H9 (cell line): ENCODE measurements around the gene RRP36. TPM values are rescaled to one million over a fixed set of nuclear protein-coding genes. Genes with fewer than 3 reads are reported as not detected.

ENCODE experiments used
- DNase-seq: peaks from one replicate; pipeline ENCODE4 v3.0.0-alpha.2; 2017
- H2AFZ ChIP-seq: one replicate; pipeline ENCODE4 v1.6.1; 2013; ENCODE audit warnings: mild to moderate bottlenecking, low read length, control low read depth, moderate library complexity
- H2AK5ac ChIP-seq: 2 replicates; pipeline ENCODE4 v1.6.1; 2013; ENCODE audit warnings: low read length, control low read depth, mixed read lengths; ENCODE audit not compliant: insufficient read length
- H2BK120ac ChIP-seq: one replicate; pipeline ENCODE4 v1.6.1; 2013; ENCODE audit warnings: low read depth, mild to moderate bottlenecking, low read length, control low read depth, inconsistent platforms; ENCODE audit not compliant: poor library complexity, severe bottlenecking
- H2BK12ac ChIP-seq: 2 replicates; pipeline ENCODE4 v1.6.1; 2013; ENCODE audit warnings: low read length, control low read depth, mixed read lengths, low read depth; ENCODE audit not compliant: insufficient read length
- H2BK15ac ChIP-seq: 2 replicates; pipeline ENCODE4 v1.6.1; 2013; ENCODE audit warnings: low read depth, low read length, control low read depth
- H2BK20ac ChIP-seq: one replicate; pipeline ENCODE4 v1.6.1; 2013; ENCODE audit warnings: low read depth, mild to moderate bottlenecking, low read length, control low read depth, inconsistent platforms; ENCODE audit not compliant: poor library complexity, severe bottlenecking
- H2BK5ac ChIP-seq: 2 replicates; pipeline ENCODE4 v1.6.1; 2013; ENCODE audit warnings: low read length, control low read depth, mixed read lengths; ENCODE audit not compliant: insufficient read length
- H3K14ac ChIP-seq: 2 replicates; pipeline ENCODE4 v1.6.1; 2013; ENCODE audit warnings: low read length, control low read depth; ENCODE audit not compliant: insufficient read depth
- H3K18ac ChIP-seq: 2 replicates; pipeline ENCODE4 v1.6.1; 2013; ENCODE audit warnings: low read depth, mild to moderate bottlenecking, mixed read lengths, low read length, control low read depth; ENCODE audit not compliant: insufficient read length
- H3K23ac ChIP-seq: 2 replicates; pipeline ENCODE4 v1.6.1; 2013; ENCODE audit warnings: low read length, control low read depth, mixed read lengths, low read depth; ENCODE audit not compliant: insufficient read length
- H3K23me2 ChIP-seq: 2 replicates; pipeline ENCODE4 v1.6.1; 2013; ENCODE audit warnings: low read depth, mild to moderate bottlenecking, mixed read lengths, low read length, control low read depth; ENCODE audit not compliant: insufficient read length, poor library complexity, severe bottlenecking
- H3K27ac ChIP-seq: 2 replicates; pipeline ENCODE4 v1.5.1; 2013; ENCODE audit warnings: low read length, control low read depth, mixed read lengths, low read depth; ENCODE audit not compliant: insufficient read length
- H3K27me3 ChIP-seq: 2 replicates; pipeline ENCODE4 v1.6.1; 2013; ENCODE audit warnings: low read length, control low read depth, inconsistent platforms; ENCODE audit not compliant: insufficient read depth
- H3K4ac ChIP-seq: 2 replicates; pipeline ENCODE4 v1.6.1; 2013; ENCODE audit warnings: low read depth, mild to moderate bottlenecking, control low read depth, inconsistent platforms, low read length, moderate library complexity
- H3K4me1 ChIP-seq: 2 replicates; pipeline ENCODE4 v1.6.1; 2013; ENCODE audit warnings: low read length, control low read depth, inconsistent platforms; ENCODE audit not compliant: insufficient read depth
- H3K4me2 ChIP-seq: 2 replicates; pipeline ENCODE4 v1.6.1; 2013; ENCODE audit warnings: low read length, control low read depth, mixed read lengths; ENCODE audit not compliant: insufficient read length, insufficient read depth
- H3K56ac ChIP-seq: 2 replicates; pipeline ENCODE4 v1.6.1; 2013; ENCODE audit warnings: low read depth, mild to moderate bottlenecking, mixed read lengths, low read length, control low read depth; ENCODE audit not compliant: insufficient read length
- H3K79me1 ChIP-seq: 2 replicates; pipeline ENCODE4 v1.6.1; 2013; ENCODE audit warnings: low read depth, mild to moderate bottlenecking, moderate library complexity, low read length, control low read depth, inconsistent platforms; ENCODE audit not compliant: insufficient read depth, poor library complexity, severe bottlenecking
- H3K79me2 ChIP-seq: 2 replicates; pipeline ENCODE4 v1.6.1; 2013; ENCODE audit warnings: low read length, control low read depth, inconsistent platforms; ENCODE audit not compliant: insufficient read depth
- H3K9ac ChIP-seq: 2 replicates; pipeline ENCODE4 v1.6.1; 2013; ENCODE audit warnings: low read length, control low read depth, mixed read lengths; ENCODE audit not compliant: insufficient read length; ENCODE audit errors: extremely low read depth
- H3K9me3 ChIP-seq: one replicate; pipeline ENCODE4 v1.6.1; 2013; ENCODE audit warnings: low read depth, low read length, inconsistent platforms; ENCODE audit not compliant: control insufficient read depth
- H3T11ph ChIP-seq: one replicate; pipeline ENCODE4 v1.6.1; 2013; ENCODE audit warnings: mild to moderate bottlenecking, low read length, control low read depth, inconsistent platforms
- H4K20me1 ChIP-seq: one replicate; pipeline ENCODE4 v1.6.1; 2013; ENCODE audit not compliant: control insufficient read depth, insufficient read length, insufficient read depth
- H4K5ac ChIP-seq: 2 replicates; pipeline ENCODE4 v1.6.1; 2013; ENCODE audit warnings: low read depth, mild to moderate bottlenecking, mixed read lengths, low read length, control low read depth; ENCODE audit not compliant: insufficient read length
- H4K8ac ChIP-seq: replicated peaks from 2 replicates; pipeline ENCODE4 v1.6.1; 2013; ENCODE audit warnings: low read length, control low read depth, mixed read lengths, low read depth; ENCODE audit not compliant: insufficient read length
- H4K91ac ChIP-seq: 2 replicates; pipeline ENCODE4 v1.6.1; 2013; ENCODE audit warnings: low read depth, mild to moderate bottlenecking, moderate library complexity, mixed read lengths, low read length, control low read depth; ENCODE audit not compliant: insufficient read length
- H3K27ac Mint-ChIP-seq, 3 experiments: 2 replicates in 2 of 3; 3 replicates in 1 of 3; pipeline ENCODE4 v1.8.0; 2020 to 2021; ENCODE audit warnings: mixed read lengths in 3 of 3, mild to moderate bottlenecking in 1 of 3, moderate library complexity in 1 of 3
- H3K27me3 Mint-ChIP-seq: 2 replicates; pipeline ENCODE4 v1.8.0; 2021; ENCODE audit warnings: low read depth, mild to moderate bottlenecking, moderate library complexity, mixed read lengths
- H3K36me3 Mint-ChIP-seq, 3 experiments: 2 replicates in 2 of 3; 3 replicates in 1 of 3; pipeline ENCODE4 v1.8.0; 2020 to 2021; ENCODE audit warnings: low read depth in 3 of 3, mixed read lengths in 3 of 3; ENCODE audit not compliant: insufficient read depth in 1 of 3
- H3K4me1 Mint-ChIP-seq, 2 experiments: 2 replicates each; pipeline ENCODE4 v1.8.0; 2020; ENCODE audit warnings: mixed read lengths in 2 of 2
- H3K4me3 Mint-ChIP-seq, 2 experiments: 2 replicates in 1 of 2; 3 replicates in 1 of 2; pipeline ENCODE4 v1.8.0; 2020 to 2021; ENCODE audit warnings: mild to moderate bottlenecking in 2 of 2, mixed read lengths in 2 of 2, moderate library complexity in 1 of 2
- H3K9me3 Mint-ChIP-seq, 2 experiments: 2 replicates in 1 of 2; 3 replicates in 1 of 2; pipeline ENCODE4 v1.8.0; 2020; ENCODE audit warnings: mild to moderate bottlenecking in 2 of 2, mixed read lengths in 2 of 2, moderate library complexity in 1 of 2
- CTCF ChIP-seq: fragments of 200-600 bp; sonication (generic); conservative IDR thresholded peaks from 3 replicates; pipeline ENCODE4 v1.8.0; 2021; ENCODE audit warnings: antibody characterized with exemption, mild to moderate bottlenecking
- WGBS: extraction: QIAGEN DNeasy Blood & Tissue Kit; methylation state at CpG from one replicate; pipeline ENCODE4 v1.1.7; 2013; ENCODE audit warnings: missing lambda C conversion rate, low lambda C conversion rate, mixed read lengths; ENCODE audit not compliant: insufficient read length; ENCODE audit errors: extremely low coverage; 5-methylcytosine and 5-hydroxymethylcytosine counted together
- total RNA-seq: library from RNA; stranded (reverse); gene quantifications from 2 replicates; pipeline ENCODE4 v1.2.1, GENCODE V29; 2021

RRP36 gene
- total RNA-seq, 1 experiment from 2014 or later = 117 TPM

GRCh38 chr6:42979523-42980177 lies 41.8 kb upstream of the RRP36 start:
- H3K9me3 Mint-ChIP-seq = no peaks in the 10 kb centered on the region
- H3K4me1 ChIP-seq = no peaks in the 10 kb centered on the region; the same call in 1 of the 2 replicates
- H3K4me3 Mint-ChIP-seq = peak overlapping the region; percentile 65 to 86
- H2AK5ac ChIP-seq = no peak overlapping the region
- H3K27ac ChIP-seq = no peak overlapping the region
- H3K79me2 ChIP-seq = no peaks in the 10 kb centered on the region
- H4K20me1 ChIP-seq = no peaks in the 10 kb centered on the region
- H3K56ac ChIP-seq = no peak overlapping the region
- no peak overlapping the region for H2AFZ ChIP-seq
- no peak for DNase-seq
- peaks cover 15% of the 10 kb centered on the region for H3K23me2 ChIP-seq
- no peak overlapping the region for H4K5ac ChIP-seq
- H3K14ac ChIP-seq = peak overlapping the region; percentile 66; the same call in 1 of the 2 replicates
- H3K18ac ChIP-seq = no peak overlapping the region
- peaks cover 16 to 22% of the 10 kb centered on the region in 2 experiments for H3K4me1 Mint-ChIP-seq
- H3K79me1 ChIP-seq = no peaks in the 10 kb centered on the region
- H2BK120ac ChIP-seq = no peak overlapping the region
- no peaks in the 10 kb centered on the region for H3K27me3 ChIP-seq
- H3K4me2 ChIP-seq = peak overlapping the region; percentile 75
- no peak overlapping the region for H2BK5ac ChIP-seq
- peak overlapping the region; percentile 84 to 95 (median 85) for H3K27ac Mint-ChIP-seq
- no peak overlapping the region for H2BK20ac ChIP-seq
- H3K36me3 Mint-ChIP-seq = peaks cover 2 to 4% (median 4%) of the 10 kb centered on the region in 3 experiments; a peak in 2 of 7 replicates
- H2BK12ac ChIP-seq = no peak overlapping the region
- H2BK15ac ChIP-seq = no peak overlapping the region
- H4K91ac ChIP-seq = no peak overlapping the region
- peak overlapping the region; percentile 69 for H3K9ac ChIP-seq
- no peaks in the 10 kb centered on the region for H3K9me3 ChIP-seq
- no peaks in the 10 kb centered on the region for H3K27me3 Mint-ChIP-seq
- no peak overlapping the region for H4K8ac ChIP-seq
- no peak overlapping the region for H3T11ph ChIP-seq
- H3K4ac ChIP-seq = no peak overlapping the region
- no CpG with 5 or more reads among the region's 9 CpGs for WGBS
- H3K23ac ChIP-seq = no peak overlapping the region
- no peak for TF ChIP-seq CTCF
